K562 (cell line): Measurements from ENCODE around the gene MBD5. TPM values are rescaled to one million over a fixed set of nuclear protein-coding genes. Genes with fewer than 3 reads are reported as not detected.

Experiments used
- ATAC-seq: fragments of 200-7000 bp; cut with Tn5 transposase; 3 replicates; pipeline ENCODE4 v1.9.1; 2020; ENCODE audit warnings: moderate library complexity
- BruUV-seq: library from RNA; stranded (reverse); fragments of 400-500 nt; replicated peaks from 2 replicates; lab custom pipeline; 2021; lab: Mats Ljungman, UMichigan
- CTCF ChIA-PET: fragments of 300-600 bp; formaldehyde crosslinking; extraction: SDS; loops from one replicate; lab custom pipeline; 2021; ENCODE audit warnings: low intra/inter-chr PET ratio; lab: Yijun Ruan, JAX
- POLR2A ChIA-PET: fragments of 300-600, 350-650 bp; sonication (Branson Sonifier 250); formaldehyde crosslinking; extraction: SDS; loops from one replicate; lab custom pipeline; 2021; ENCODE audit warnings: antibody characterized with exemption, inconsistent platforms; lab: Yijun Ruan, JAX
- DNase-seq, 4 experiments: peaks; one replicate each; pipeline versions ENCODE4 v3.0.0 to v3.0.0-alpha.2; 2011 to 2018; ENCODE audit warnings: low spot score in 3 of 4, mixed read lengths in 3 of 4; ENCODE audit errors: extremely low read depth in 1 of 4
- FAIRE-seq: peaks from 2 replicates; lab custom pipeline; 2011; peaks lifted over from hg19 to GRCh38; lab: Jason Lieb, UNC
- H2AFZ ChIP-seq: 2 replicates; pipeline ENCODE4 v1.6.0; 2011; ENCODE audit warnings: low read depth, low read length, control low read depth, inconsistent platforms
- H3K27ac ChIP-seq: fragments of 200-600 bp; 3 replicates; pipeline ENCODE4 v1.8.0; 2011; ENCODE audit warnings: low read depth, mild to moderate bottlenecking, control low read depth, inconsistent platforms, low read length, moderate library complexity, mixed read lengths; ENCODE audit errors: extremely low read depth
- H3K27me3 ChIP-seq, 2 experiments: fragments of 300-600 bp in 1 of 2; 2 replicates in 1 of 2; 3 replicates in 1 of 2; pipeline versions ENCODE4 v1.6.0 to v1.8.0; 2011; ENCODE audit warnings: inconsistent platforms in 2 of 2, low read length in 2 of 2, mild to moderate bottlenecking in 1 of 2, mixed read lengths in 1 of 2, moderate library complexity in 1 of 2; ENCODE audit not compliant: control insufficient read depth in 2 of 2, insufficient read depth in 2 of 2
- H3K36me3 ChIP-seq: fragments of 300-600 bp; 3 replicates; pipeline ENCODE4 v1.8.0; 2011; ENCODE audit warnings: mild to moderate bottlenecking, low read length, inconsistent platforms; ENCODE audit not compliant: control insufficient read depth, insufficient read depth
- H3K4me1 ChIP-seq, 2 experiments: fragments of 200-600 bp in 1 of 2; replicated peaks in 1 of 2; 2 replicates in 1 of 2; 3 replicates in 1 of 2; pipeline versions ENCODE4 v1.5.1 to v1.8.0; 2011; ENCODE audit warnings: inconsistent platforms in 2 of 2, low read length in 2 of 2, mild to moderate bottlenecking in 1 of 2, mixed read lengths in 1 of 2, moderate library complexity in 1 of 2; ENCODE audit not compliant: control insufficient read depth in 2 of 2, insufficient read depth in 2 of 2
- H3K4me2 ChIP-seq: 2 replicates; pipeline ENCODE4 v1.6.1; 2011; ENCODE audit warnings: low read length, control low read depth, inconsistent platforms, mixed read lengths; ENCODE audit not compliant: insufficient read depth
- H3K4me3 ChIP-seq: fragments of 200-600 bp; sonication (generic), shearing (Covaris generic); 2 replicates; pipeline ENCODE4 v1.5.1; 2016; ENCODE audit warnings: control low read depth, inconsistent platforms
- H3K79me2 ChIP-seq: fragments of 200-600 bp; 3 replicates; pipeline ENCODE4 v1.8.0; 2011; ENCODE audit warnings: low read length, inconsistent platforms; ENCODE audit not compliant: control insufficient read depth, insufficient read depth
- H3K9ac ChIP-seq, 2 experiments: 2 replicates each; pipeline versions ENCODE4 v1.6.0 to v1.6.1; 2011; ENCODE audit warnings: low read depth in 2 of 2, low read length in 2 of 2, control low read depth in 1 of 2, inconsistent platforms in 1 of 2, mild to moderate bottlenecking in 1 of 2, mixed read lengths in 1 of 2; ENCODE audit not compliant: insufficient read depth in 1 of 2
- H3K9me1 ChIP-seq: one replicate; pipeline ENCODE4 v1.6.0; 2011; ENCODE audit warnings: inconsistent platforms, mild to moderate bottlenecking, low read length, moderate library complexity; ENCODE audit not compliant: control insufficient read depth, insufficient read depth
- H3K9me3 ChIP-seq: replicated peaks from 2 replicates; pipeline ENCODE4 v1.5.1; 2011; ENCODE audit warnings: low read depth, low read length, inconsistent platforms; ENCODE audit not compliant: control insufficient read depth, insufficient read depth
- H4K20me1 ChIP-seq: replicated peaks from 2 replicates; pipeline ENCODE4 v1.6.1; 2011; ENCODE audit warnings: low read length, inconsistent platforms, mixed read lengths; ENCODE audit not compliant: control insufficient read depth, insufficient read depth
- ESRRA ChIP-seq: fragments of 450-650 bp; IDR thresholded peaks from 2 replicates; pipeline ENCODE4 v1.6.1; 2014; ENCODE audit warnings: low read depth, mild to moderate bottlenecking, moderate library complexity, borderline replicate concordance
- L3MBTL2 ChIP-seq: fragments of 450-650 bp; IDR thresholded peaks from 2 replicates; pipeline ENCODE4 v1.6.1; 2016; ENCODE audit warnings: mild to moderate bottlenecking, moderate library complexity
- LEF1 ChIP-seq: fragments of 450-650 bp; IDR thresholded peaks from 2 replicates; pipeline ENCODE4 v1.6.1; 2016; ENCODE audit warnings: mild to moderate bottlenecking
- ZNF239 ChIP-seq: fragments of 250-450 bp; sonication (Bioruptor Pico); IDR thresholded peaks from 2 replicates; pipeline ENCODE4 v1.4.0; 2020; ENCODE audit warnings: mild to moderate bottlenecking
- ZNF766 ChIP-seq: fragments of 200-800 bp; sonication (Bioruptor generic); conservative IDR thresholded peaks from 2 replicates; pipeline ENCODE4 v1.6.1; 2016; ENCODE audit warnings: missing genetic modification characterization, missing compliant biosample characterization
- whole genome bisulfite sequencing: fragments of 100-300 bp; shearing (Covaris generic); methylation state at CpG from one replicate; pipeline ENCODE4 v1.1.6; 2016; ENCODE audit warnings: low coverage, mixed read lengths; ENCODE audit not compliant: insufficient coverage; ENCODE audit errors: missing lambda C conversion rate; 5-methylcytosine and 5-hydroxymethylcytosine counted together
- in situ Hi-C: fragments of 300-500 bp; cut with MboI; formaldehyde crosslinking; loops from 4 replicates; pipeline ENCODE4 v1.15.0; 2018; ENCODE audit warnings: inconsistent platforms, mixed read lengths
- intact Hi-C: fragments of 100-400 bp; cut with micrococcal nuclease; formaldehyde crosslinking; loops from 2 replicates; pipeline ENCODE4 v1.14.2; 2022
- polyA plus RNA-seq, 8 experiments: library from polyadenylated mRNA; depleted of rRNA in 4 of 8; stranded (reverse) in 5 of 8; unstranded in 3 of 8; fragments of >200 nt; fragmentation: Nextera tagmentation in 2 of 8; fragmentation: Illumina TruSeq in 1 of 8; extraction: Ambion mirVana in 2 of 8; extraction: Trizol in 1 of 8; gene quantifications; 2 replicates each; pipeline versions ENCODE4 v1.2.1 to v1.2.3, GENCODE V29; 2011 to 2014; ENCODE audit warnings: inconsistent platforms in 1 of 8, missing spikeins in 1 of 8
- total RNA-seq, 7 experiments: library from RNA; depleted of rRNA in 6 of 7; stranded (reverse); fragments of >200 nt in 6 of 7; fragmentation: Illumina TruSeq in 2 of 7; extraction: Trizol in 2 of 7; gene quantifications; 2 replicates each; pipeline versions ENCODE4 v1.2.1 to v1.2.3, GENCODE V29; 2011 to 2021; ENCODE audit warnings: low replicate concordance in 1 of 7
- TF ChIP-seq, protein P1 (sequence below): sonication (generic); formaldehyde crosslinking; IDR thresholded peaks from 2 replicates; pipeline ENCODE4 v1.8.1; 2023; ENCODE audit warnings: mild to moderate bottlenecking, missing genetic modification reagents

The MBD5 gene
- total and polyA plus RNA-seq, 9 of the 15 experiments (the other 6 are each of a cell fraction or from before 2014, with no cell fraction given) = 3.4 to 14.5 (median 9.0) TPM

GRCh38 chr2:148553332-148553887 is 532.5 kb downstream of the MBD5 start:
- ATAC-seq (no peak; the same call in 2 of the 3 replicates), DNase-seq (no peak), FAIRE-seq (no peak)
- in situ Hi-C loops = no loop called here
- Histone ChIP-seq H3K27me3 (peaks cover 0 to 18% of the 10 kb centered on the region in 2 experiments; a peak in 3 of 5 replicates), H4K20me1 (no peaks in the 10 kb centered on the region), H3K27ac (no peak overlapping the region), H3K79me2 (no peaks in the 10 kb centered on the region), H2AFZ (peak overlapping the region; percentile 70), H3K9me3 (no peaks in the 10 kb centered on the region), H3K4me1 (no peaks in the 10 kb centered on the region), H3K9ac (no peak overlapping the region), H3K36me3 (no peaks in the 10 kb centered on the region), H3K9me1 (no peaks in the 10 kb centered on the region), H3K4me3 (peak overlapping the region; percentile 11), H3K4me2 (peak overlapping the region; percentile 51)
- ChIA-PET POLR2A (interaction anchor here (0.6 to 1.6 kb wide), 3 partner anchors 10 to 934 kb away, joined by 3 to 11 read pairs (median 3); no protein-coding TSS in a partner anchor), CTCF (no interaction called here)
- intact Hi-C loops = no loop called here
- TF ChIP-seq ZNF239 (no peak), LEF1 (no peak), ESRRA (peak; percentile 50; the same call in 1 of the 2 replicates), L3MBTL2 (0 out of 2 replicates have a peak, but pooled peaks have one; percentile 16), ZNF766 (CRISPR knock-in tag) (0 out of 2 replicates have a peak, but pooled peaks have one; percentile 20)
- TF ChIP-seq, protein P1, sequence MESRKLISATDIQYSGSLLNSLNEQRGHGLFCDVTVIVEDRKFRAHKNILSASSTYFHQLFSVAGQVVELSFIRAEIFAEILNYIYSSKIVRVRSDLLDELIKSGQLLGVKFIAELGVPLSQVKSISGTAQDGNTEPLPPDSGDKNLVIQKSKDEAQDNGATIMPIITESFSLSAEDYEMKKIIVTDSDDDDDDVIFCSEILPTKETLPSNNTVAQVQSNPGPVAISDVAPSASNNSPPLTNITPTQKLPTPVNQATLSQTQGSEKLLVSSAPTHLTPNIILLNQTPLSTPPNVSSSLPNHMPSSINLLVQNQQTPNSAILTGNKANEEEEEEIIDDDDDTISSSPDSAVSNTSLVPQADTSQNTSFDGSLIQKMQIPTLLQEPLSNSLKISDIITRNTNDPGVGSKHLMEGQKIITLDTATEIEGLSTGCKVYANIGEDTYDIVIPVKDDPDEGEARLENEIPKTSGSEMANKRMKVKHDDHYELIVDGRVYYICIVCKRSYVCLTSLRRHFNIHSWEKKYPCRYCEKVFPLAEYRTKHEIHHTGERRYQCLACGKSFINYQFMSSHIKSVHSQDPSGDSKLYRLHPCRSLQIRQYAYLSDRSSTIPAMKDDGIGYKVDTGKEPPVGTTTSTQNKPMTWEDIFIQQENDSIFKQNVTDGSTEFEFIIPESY (CRISPR knock-in tag) = no peak
- WGBS = 4% methylated on average over 7 of the region's 7 CpGs
- no TSS peak for BruUV-seq
